Adrenal gland (tissue), 12 donors: ENCODE results near the gene USP34. TPM values are rescaled to one million over a fixed set of nuclear protein-coding genes. Genes with fewer than 3 reads are reported as not detected.
A peak's percentile ranks its signal among the peaks of the same experiment; 100 is the strongest.

Source experiments
- DNase-seq, 7 donors: peaks; one replicate each; pipeline ENCODE4 v3.0.0-alpha.2; 2019 to 2020
- H3K27ac ChIP-seq, 5 donors: fragments of 200-600 bp; sonication (generic) in 4 of 5; 1 replicate in 3 of 5; 2 replicates in 2 of 5; pipeline versions ENCODE4 v1.5.1 to v1.8.0; 2016 to 2020; ENCODE audit warnings: mild to moderate bottlenecking in 1 of 5
- H3K27me3 ChIP-seq: fragments of 200-600 bp; 2 replicates; pipeline ENCODE4 v1.8.0; 2021
- H3K36me3 ChIP-seq, 2 donors: fragments of 200-600 bp; replicated peaks in 1 of 2; 1 replicate in 1 of 2; 2 replicates in 1 of 2; pipeline versions ENCODE4 v1.5.1 to v1.8.0; 2018 to 2022
- H3K4me1 ChIP-seq, 2 donors: fragments of 200-600 bp; replicated peaks in 1 of 2; 1 replicate in 1 of 2; 2 replicates in 1 of 2; pipeline versions ENCODE4 v1.5.1 to v1.8.0; 2018 to 2021
- H3K4me3 ChIP-seq, 4 donors: fragments of 200-600 bp; sonication (generic) in 3 of 4; one replicate each; pipeline ENCODE4 v1.5.1; 2016 to 2018
- H3K9me3 ChIP-seq, 3 donors: fragments of 200-600 bp; sonication (generic) in 1 of 3; replicated peaks in 1 of 3; 1 replicate in 2 of 3; 2 replicates in 1 of 3; pipeline versions ENCODE4 v1.5.1 to v1.8.0; 2016 to 2021
- CTCF ChIP-seq, 6 experiments: fragments of 450-650 bp in 4 of 6; fragments of 200-600 bp in 2 of 6; sonication (generic) in 1 of 6; IDR thresholded peaks; 1 replicate in 5 of 6; 2 replicates in 1 of 6; pipeline versions ENCODE4 v1.5.1 to v1.8.0; 2016 to 2021; ENCODE audit warnings: antibody characterized with exemption in 6 of 6, mild to moderate bottlenecking in 2 of 6, moderate library complexity in 1 of 6
- POLR2A ChIP-seq, 2 donors: fragments of 450-650 bp; IDR thresholded peaks; one replicate each; pipeline ENCODE4 v1.6.1; 2017; ENCODE audit warnings: antibody characterized with exemption in 2 of 2, mild to moderate bottlenecking in 2 of 2, moderate library complexity in 1 of 2
- WGBS, 4 donors: extraction: QIAGEN DNeasy Blood & Tissue Kit in 2 of 4; methylation state at CpG; one replicate each; pipeline versions ENCODE4 v1.1.5 to v1.1.7; 2013 to 2017; 5-methylcytosine and 5-hydroxymethylcytosine counted together
- intact Hi-C, 2 donors: fragments of 100-400 bp; cut with DNase I; formaldehyde crosslinking; loops; one replicate each; pipeline versions ENCODE4 v1.14.1 to v1.15.0; 2022 to 2023
- polyA plus RNA-seq, 3 donors: library from polyadenylated mRNA; stranded (reverse); fragments of 200-250 nt in 2 of 3; fragments of 350-450 nt in 1 of 3; fragmentation: Illumina TruSeq in 1 of 3; extraction: RNeasy Lipid Tissue Mini Kit (QIAGEN cat#74804) in 1 of 3; gene quantifications; one replicate each; pipeline ENCODE4 v1.2.3, GENCODE V29; 2013 to 2014
- total RNA-seq, 9 donors: library from RNA; depleted of rRNA in 4 of 9; stranded (reverse); fragments of >200 nt in 4 of 9; fragments of 120-200 nt in 1 of 9; fragmentation: NEBNext Ultra II Directional in 1 of 9; extraction: Animal tissue kit (Norgen Biotek cat#: 25700) in 1 of 9; gene quantifications; one replicate each; pipeline versions ENCODE4 v1.1.0 to v1.2.4, GENCODE V29; 2013 to 2023
- donor health status: healthy with polysubstance abuse.
- donor health status: Bipolar disorder and iron deficiency.
- donor health status: DM: yes; HTN: yes; CAD: no.
- donor health status: DM: no; HTN: no; CAD: no.
- donor health status: DM: no; HTN: no; CAD: no.
- donor health status: DM: yes; HTN: yes; CAD: no.

USP34 gene
- total and polyA plus RNA-seq, 12 donors: 78.1 to 163 (median 99.2) TPM

GRCh38 chr2:61218076-61218816 is 252.6 kb downstream of the USP34 start:
- intact Hi-C loops: no loop called here
- H3K27me3 ChIP-seq: no peaks in the 10 kb centered on the region

GRCh38 chr2:61214171-61214570 is 256.7 kb downstream of the USP34 start:
- Histone ChIP-seq H3K4me1 (peaks cover 0 to 7% of the 10 kb centered on the region in 2 donors), H3K27me3 (no peaks in the 10 kb centered on the region), H3K27ac (no peak overlapping the region), H3K9me3 (no peaks in the 10 kb centered on the region), H3K36me3 (peaks cover 0 to 20% of the 10 kb centered on the region in 2 donors), H3K4me3 (no peak overlapping the region)
- intact Hi-C loops: no loop called here
- no peak for DNase-seq
- TF ChIP-seq CTCF (IDR thresholded peaks at IDR 0.05) (no peak), POLR2A (IDR thresholded peaks at IDR 0.05) (no peak)
- WGBS, 4 donors: 81 to 88% (median 86%) methylated on average over 4 of the region's 4 CpGs

More at GRCh38 chr2:61218076-61218816, 252.6 kb downstream of the USP34 start:
- Histone ChIP-seq H3K27ac (no peak overlapping the region), H3K4me3 (no peak overlapping the region), H3K4me1 (no peaks in the 10 kb centered on the region), H3K36me3 (peaks cover 0 to 36% of the 10 kb centered on the region in 2 donors), H3K9me3 (no peaks in the 10 kb centered on the region)
- 86 to 96% (median 94%) methylated on average over 4 of the region's 4 CpGs for WGBS, 4 donors
- no peak for DNase-seq
- no peak for TF ChIP-seq CTCF (IDR thresholded peaks at IDR 0.05)
- TF ChIP-seq POLR2A (IDR thresholded peaks at IDR 0.05): no peak

- intact Hi-C loops: no loop called here
- DNase-seq: no peak
Observed at GRCh38 chr2:61210332-61210981, 260.4 kb downstream of the USP34 start.

More at GRCh38 chr2:61210332-61210981, 260.4 kb downstream of the USP34 start:
- 86 to 94% (median 90%) methylated on average over 5 of the region's 5 CpGs for WGBS, 4 donors
- no peak overlapping the region for H3K4me3 ChIP-seq
- H3K27me3 ChIP-seq: no peaks in the 10 kb centered on the region
- no peak for TF ChIP-seq CTCF (IDR thresholded peaks at IDR 0.05)
- no peak for TF ChIP-seq POLR2A (IDR thresholded peaks at IDR 0.05)
- H3K9me3 ChIP-seq: no peaks in the 10 kb centered on the region
- peaks cover 0 to 54% of the 10 kb centered on the region in 2 donors for H3K36me3 ChIP-seq
- peaks cover 0 to 7% of the 10 kb centered on the region in 2 donors for H3K4me1 ChIP-seq
- peak overlapping the region in 2 of 5 donors; percentile 35 to 39 for H3K27ac ChIP-seq
